Measurements from ENCODE around the gene PGAP1. TPM values are rescaled to one million over a fixed set of nuclear protein-coding genes. Genes with fewer than 3 reads are reported as not detected.

PGAP1 gene
- polyA plus RNA-seq, 3 donors, result 0.10 to 0.81 (median 0.33) TPM

- Histone ChIP-seq H3K4me3 (replicated peaks in 1 of 3; ENCODE audit: low read depth in 2 of 3, low read length in 3 of 3) (no peak overlapping the region), H3K27me3 (ENCODE audit: control insufficient read depth in 2 of 2, insufficient read depth in 2 of 2, low read length in 2 of 2) (no peaks in the 10 kb centered on the region), H4K20me1 (ENCODE audit: insufficient read depth, low read length) (no peaks in the 10 kb centered on the region), H3K4me2 (replicated peaks; ENCODE audit: extremely low read depth, low read length, poor library complexity, severe bottlenecking) (no peak overlapping the region), H3K9ac (ENCODE audit: insufficient read depth, low read length, poor library complexity, severe bottlenecking) (no peak overlapping the region), H3K36me3 (replicated peaks in 1 of 2; ENCODE audit: control insufficient read depth in 1 of 2, insufficient read depth in 2 of 2, low read length in 2 of 2) (no peaks in the 10 kb centered on the region), H2AFZ (ENCODE audit: insufficient read depth, low read depth, low read length, poor library complexity, severe bottlenecking) (no peak overlapping the region), H3K79me2 (ENCODE audit: insufficient read depth, low read length) (no peaks in the 10 kb centered on the region), H3K4me1 (ENCODE audit: control insufficient read depth in 1 of 2, insufficient read depth in 2 of 2, low read length in 2 of 2) (no peaks in the 10 kb centered on the region), H3K27ac (ENCODE audit: low read depth in 1 of 2, low read length in 2 of 2) (no peak overlapping the region), H3K9me3 (replicated peaks in 1 of 2; ENCODE audit: control insufficient read depth in 1 of 2, insufficient read depth in 1 of 2, low read length in 2 of 2) (peaks cover under 1 to 4% of the 10 kb centered on the region in 2 donors)
- TF ChIP-seq CTCF (IDR thresholded peaks at IDR 0.05), result no peak
- H3K4me3 Mint-ChIP-seq, result no peak overlapping the region
- no peaks in the 10 kb centered on the region for H3K4me1 Mint-ChIP-seq
- H3K27me3 Mint-ChIP-seq (ENCODE audit: low read depth in 3 of 3), result peaks cover 4 to 8% (median 4%) of the 10 kb centered on the region in 3 donors
- intact Hi-C loops (cut with micrococcal nuclease), result no loop called here
- H3K36me3 Mint-ChIP-seq, result no peaks in the 10 kb centered on the region
- DNase-seq, result no peak
- H3K9me3 Mint-ChIP-seq, result peaks cover 4 to 10% (median 7%) of the 10 kb centered on the region in 7 donors
- no peak overlapping the region for H3K27ac Mint-ChIP-seq
These were observed 102.6 kb downstream of the PGAP1 start for GRCh38 chr2:196823750-196824522.

GRCh38 chr2:196821195-196821594, 105.3 kb downstream of the PGAP1 start:
- H3K79me2 ChIP-seq (ENCODE audit: insufficient read depth, low read length), result no peaks in the 10 kb centered on the region
- H3K9me3 Mint-ChIP-seq, result peaks cover 18 to 34% (median 29%) of the 10 kb centered on the region in 7 donors
- H3K27me3 ChIP-seq (ENCODE audit: control insufficient read depth in 2 of 2, insufficient read depth in 2 of 2, low read length in 2 of 2), result no peaks in the 10 kb centered on the region
- TF ChIP-seq CTCF (IDR thresholded peaks at IDR 0.05), result no peak
- no CpG with 5 or more reads among the region's 1 CpG for WGBS (ENCODE audit: insufficient coverage)
- no peaks in the 10 kb centered on the region for H4K20me1 ChIP-seq (ENCODE audit: insufficient read depth, low read length)
- no peak overlapping the region for H3K9ac ChIP-seq (ENCODE audit: insufficient read depth, low read length, poor library complexity, severe bottlenecking)
- intact Hi-C loops (cut with micrococcal nuclease), result no loop called here
- no peak overlapping the region for H2AFZ ChIP-seq (ENCODE audit: insufficient read depth, low read depth, low read length, poor library complexity, severe bottlenecking)
- no peak overlapping the region for H3K27ac Mint-ChIP-seq
- H3K4me1 Mint-ChIP-seq, result no peaks in the 10 kb centered on the region
- no peak overlapping the region for H3K4me3 Mint-ChIP-seq
- peaks cover 23% of the 10 kb centered on the region in 2 donors for H3K9me3 ChIP-seq (replicated peaks in 1 of 2; ENCODE audit: control insufficient read depth in 1 of 2, insufficient read depth in 1 of 2, low read length in 2 of 2)
- H3K27me3 Mint-ChIP-seq (ENCODE audit: low read depth in 3 of 3), result peaks cover 0 to 6% (median 3%) of the 10 kb centered on the region in 3 donors
- H3K4me2 ChIP-seq (replicated peaks; ENCODE audit: extremely low read depth, low read length, poor library complexity, severe bottlenecking), result no peak overlapping the region
- no peaks in the 10 kb centered on the region for H3K4me1 ChIP-seq (ENCODE audit: control insufficient read depth in 1 of 2, insufficient read depth in 2 of 2, low read length in 2 of 2)
- no peak for DNase-seq
- H3K4me3 ChIP-seq (replicated peaks in 1 of 3; ENCODE audit: low read depth in 2 of 3, low read length in 3 of 3), result no peak overlapping the region
- H3K36me3 Mint-ChIP-seq, result no peaks in the 10 kb centered on the region
- no peaks in the 10 kb centered on the region for H3K36me3 ChIP-seq (replicated peaks in 1 of 2; ENCODE audit: control insufficient read depth in 1 of 2, insufficient read depth in 2 of 2, low read length in 2 of 2)
- H3K27ac ChIP-seq (ENCODE audit: low read depth in 1 of 2, low read length in 2 of 2), result no peak overlapping the region
